Measurements from ENCODE around the gene SORL1. TPM values are rescaled to one million over a fixed set of nuclear protein-coding genes. Genes with fewer than 3 reads are reported as not detected.

SORL1 gene
- total and polyA plus RNA-seq, 2 of the 8 experiments (the other 6 are each of a cell fraction or from before 2014, with no cell fraction given) = 38.1 to 65.5 TPM

DNA sequence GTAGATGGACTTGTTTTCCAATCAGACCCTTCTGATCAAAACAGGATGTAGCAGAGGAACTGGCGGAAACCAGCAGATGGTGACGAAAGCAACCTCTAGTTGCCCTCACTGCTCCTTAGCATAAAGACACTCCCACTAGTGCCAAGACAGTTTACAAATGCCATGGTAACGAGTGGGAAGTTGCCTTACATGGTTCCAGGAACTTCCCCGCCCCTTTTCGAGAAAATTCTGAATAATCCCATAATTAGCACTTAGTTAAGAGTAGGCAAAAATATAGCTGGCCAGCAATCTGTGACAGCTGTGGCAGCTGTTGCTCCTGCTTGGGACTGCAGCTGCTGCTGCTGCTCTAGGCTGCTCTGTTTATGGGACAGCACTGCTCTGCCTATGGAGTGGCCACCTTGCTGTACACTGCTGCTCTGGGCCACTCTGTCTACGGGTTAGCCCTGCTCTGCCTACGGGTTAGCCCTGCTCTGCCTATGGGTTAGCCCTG, 33.4 kb upstream of the SORL1 start (continued):
- TF ChIP-seq, protein P1, sequence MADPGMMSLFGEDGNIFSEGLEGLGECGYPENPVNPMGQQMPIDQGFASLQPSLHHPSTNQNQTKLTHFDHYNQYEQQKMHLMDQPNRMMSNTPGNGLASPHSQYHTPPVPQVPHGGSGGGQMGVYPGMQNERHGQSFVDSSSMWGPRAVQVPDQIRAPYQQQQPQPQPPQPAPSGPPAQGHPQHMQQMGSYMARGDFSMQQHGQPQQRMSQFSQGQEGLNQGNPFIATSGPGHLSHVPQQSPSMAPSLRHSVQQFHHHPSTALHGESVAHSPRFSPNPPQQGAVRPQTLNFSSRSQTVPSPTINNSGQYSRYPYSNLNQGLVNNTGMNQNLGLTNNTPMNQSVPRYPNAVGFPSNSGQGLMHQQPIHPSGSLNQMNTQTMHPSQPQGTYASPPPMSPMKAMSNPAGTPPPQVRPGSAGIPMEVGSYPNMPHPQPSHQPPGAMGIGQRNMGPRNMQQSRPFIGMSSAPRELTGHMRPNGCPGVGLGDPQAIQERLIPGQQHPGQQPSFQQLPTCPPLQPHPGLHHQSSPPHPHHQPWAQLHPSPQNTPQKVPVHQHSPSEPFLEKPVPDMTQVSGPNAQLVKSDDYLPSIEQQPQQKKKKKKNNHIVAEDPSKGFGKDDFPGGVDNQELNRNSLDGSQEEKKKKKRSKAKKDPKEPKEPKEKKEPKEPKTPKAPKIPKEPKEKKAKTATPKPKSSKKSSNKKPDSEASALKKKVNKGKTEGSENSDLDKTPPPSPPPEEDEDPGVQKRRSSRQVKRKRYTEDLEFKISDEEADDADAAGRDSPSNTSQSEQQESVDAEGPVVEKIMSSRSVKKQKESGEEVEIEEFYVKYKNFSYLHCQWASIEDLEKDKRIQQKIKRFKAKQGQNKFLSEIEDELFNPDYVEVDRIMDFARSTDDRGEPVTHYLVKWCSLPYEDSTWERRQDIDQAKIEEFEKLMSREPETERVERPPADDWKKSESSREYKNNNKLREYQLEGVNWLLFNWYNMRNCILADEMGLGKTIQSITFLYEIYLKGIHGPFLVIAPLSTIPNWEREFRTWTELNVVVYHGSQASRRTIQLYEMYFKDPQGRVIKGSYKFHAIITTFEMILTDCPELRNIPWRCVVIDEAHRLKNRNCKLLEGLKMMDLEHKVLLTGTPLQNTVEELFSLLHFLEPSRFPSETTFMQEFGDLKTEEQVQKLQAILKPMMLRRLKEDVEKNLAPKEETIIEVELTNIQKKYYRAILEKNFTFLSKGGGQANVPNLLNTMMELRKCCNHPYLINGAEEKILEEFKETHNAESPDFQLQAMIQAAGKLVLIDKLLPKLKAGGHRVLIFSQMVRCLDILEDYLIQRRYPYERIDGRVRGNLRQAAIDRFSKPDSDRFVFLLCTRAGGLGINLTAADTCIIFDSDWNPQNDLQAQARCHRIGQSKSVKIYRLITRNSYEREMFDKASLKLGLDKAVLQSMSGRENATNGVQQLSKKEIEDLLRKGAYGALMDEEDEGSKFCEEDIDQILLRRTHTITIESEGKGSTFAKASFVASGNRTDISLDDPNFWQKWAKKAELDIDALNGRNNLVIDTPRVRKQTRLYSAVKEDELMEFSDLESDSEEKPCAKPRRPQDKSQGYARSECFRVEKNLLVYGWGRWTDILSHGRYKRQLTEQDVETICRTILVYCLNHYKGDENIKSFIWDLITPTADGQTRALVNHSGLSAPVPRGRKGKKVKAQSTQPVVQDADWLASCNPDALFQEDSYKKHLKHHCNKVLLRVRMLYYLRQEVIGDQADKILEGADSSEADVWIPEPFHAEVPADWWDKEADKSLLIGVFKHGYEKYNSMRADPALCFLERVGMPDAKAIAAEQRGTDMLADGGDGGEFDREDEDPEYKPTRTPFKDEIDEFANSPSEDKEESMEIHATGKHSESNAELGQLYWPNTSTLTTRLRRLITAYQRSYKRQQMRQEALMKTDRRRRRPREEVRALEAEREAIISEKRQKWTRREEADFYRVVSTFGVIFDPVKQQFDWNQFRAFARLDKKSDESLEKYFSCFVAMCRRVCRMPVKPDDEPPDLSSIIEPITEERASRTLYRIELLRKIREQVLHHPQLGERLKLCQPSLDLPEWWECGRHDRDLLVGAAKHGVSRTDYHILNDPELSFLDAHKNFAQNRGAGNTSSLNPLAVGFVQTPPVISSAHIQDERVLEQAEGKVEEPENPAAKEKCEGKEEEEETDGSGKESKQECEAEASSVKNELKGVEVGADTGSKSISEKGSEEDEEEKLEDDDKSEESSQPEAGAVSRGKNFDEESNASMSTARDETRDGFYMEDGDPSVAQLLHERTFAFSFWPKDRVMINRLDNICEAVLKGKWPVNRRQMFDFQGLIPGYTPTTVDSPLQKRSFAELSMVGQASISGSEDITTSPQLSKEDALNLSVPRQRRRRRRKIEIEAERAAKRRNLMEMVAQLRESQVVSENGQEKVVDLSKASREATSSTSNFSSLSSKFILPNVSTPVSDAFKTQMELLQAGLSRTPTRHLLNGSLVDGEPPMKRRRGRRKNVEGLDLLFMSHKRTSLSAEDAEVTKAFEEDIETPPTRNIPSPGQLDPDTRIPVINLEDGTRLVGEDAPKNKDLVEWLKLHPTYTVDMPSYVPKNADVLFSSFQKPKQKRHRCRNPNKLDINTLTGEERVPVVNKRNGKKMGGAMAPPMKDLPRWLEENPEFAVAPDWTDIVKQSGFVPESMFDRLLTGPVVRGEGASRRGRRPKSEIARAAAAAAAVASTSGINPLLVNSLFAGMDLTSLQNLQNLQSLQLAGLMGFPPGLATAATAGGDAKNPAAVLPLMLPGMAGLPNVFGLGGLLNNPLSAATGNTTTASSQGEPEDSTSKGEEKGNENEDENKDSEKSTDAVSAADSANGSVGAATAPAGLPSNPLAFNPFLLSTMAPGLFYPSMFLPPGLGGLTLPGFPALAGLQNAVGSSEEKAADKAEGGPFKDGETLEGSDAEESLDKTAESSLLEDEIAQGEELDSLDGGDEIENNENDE (IDR thresholded peaks at IDR 0.05; ENCODE audit: insufficient replicate concordance, low read length) = no peak
- TF ChIP-seq SRF (IDR thresholded peaks at IDR 0.05; ENCODE audit: low read depth, low read length) (no peak), BCL11A (IDR thresholded peaks at IDR 0.05; ENCODE audit: low read depth in 2 of 2, low read length in 2 of 2) (no peak), TAF1 (IDR thresholded peaks at IDR 0.05; ENCODE audit: low read depth, low read length) (no peak), RXRA (IDR thresholded peaks at IDR 0.05; ENCODE audit: insufficient read depth, low read depth, low read length) (no peak)

All from H1 (cell line).